ENCODE results near the gene RNF43.
"Not testable (repeated sequence)": the region's sequence is repeated elsewhere in the genome, so short reads cannot be mapped to it uniquely, and the experiment has no call there.

The RNF43 gene

GRCh38 chr17:58398574-58399266 is 18.6 kb downstream of the RNF43 start:
- H3K79me2 ChIP-seq (ENCODE audit: insufficient read depth, low read length) = no peaks in the 10 kb centered on the region
- H3K9me2 ChIP-seq (ENCODE audit: low read depth, low read length) = no peaks in the 10 kb centered on the region
- H3K9me3 ChIP-seq (ENCODE audit: low read length) = no peaks in the 10 kb centered on the region
- no peaks in the 10 kb centered on the region for H4K20me1 ChIP-seq (ENCODE audit: insufficient read depth, low read length)
- no peak overlapping the region for H3K9ac ChIP-seq (ENCODE audit: low read length)
- H3K27ac ChIP-seq (ENCODE audit: low read depth, low read length, poor library complexity, severe bottlenecking) = no peak overlapping the region
- no peak overlapping the region for H3K4me2 ChIP-seq (ENCODE audit: low read length)
- H3F3A ChIP-seq (ENCODE audit: insufficient read depth, low read length) = no peaks in the 10 kb centered on the region
- no peaks in the 10 kb centered on the region for H3K36me3 ChIP-seq (ENCODE audit: insufficient read depth, low read length)
- H3K4me1 ChIP-seq (ENCODE audit: insufficient read depth, low read length, severe bottlenecking) = no peaks in the 10 kb centered on the region
- H3K4me3 ChIP-seq (ENCODE audit: low read depth, low read length, poor library complexity, severe bottlenecking) = no peak overlapping the region
- no peaks in the 10 kb centered on the region for H3K27me3 ChIP-seq (ENCODE audit: insufficient read depth, low read length)
- H2AFZ ChIP-seq (ENCODE audit: low read length) = no peak overlapping the region
- TF ChIP-seq EZH2 (IDR thresholded peaks at IDR 0.05; ENCODE audit: borderline replicate concordance, low read length) = no peak
- TF ChIP-seq CTCF (IDR thresholded peaks at IDR 0.05; ENCODE audit: low read length) = no peak

- H3K9me3 ChIP-seq (ENCODE audit: low read length); H3K9me2 ChIP-seq (ENCODE audit: low read depth, low read length); H3K4me3 ChIP-seq (ENCODE audit: low read depth, low read length, poor library complexity, severe bottlenecking); H2AFZ ChIP-seq (ENCODE audit: low read length); H3K27me3 ChIP-seq (ENCODE audit: insufficient read depth, low read length); H3K9ac ChIP-seq (ENCODE audit: low read length); H3K36me3 ChIP-seq (ENCODE audit: insufficient read depth, low read length); H3K4me1 ChIP-seq (ENCODE audit: insufficient read depth, low read length, severe bottlenecking); H3K79me2 ChIP-seq (ENCODE audit: insufficient read depth, low read length); H3K27ac ChIP-seq (ENCODE audit: low read depth, low read length, poor library complexity, severe bottlenecking); H3F3A ChIP-seq (ENCODE audit: insufficient read depth, low read length); H4K20me1 ChIP-seq (ENCODE audit: insufficient read depth, low read length); H3K4me2 ChIP-seq (ENCODE audit: low read length): not testable (repeated sequence)
Measured at GRCh38 chr17:58397421-58397820, 19.9 kb downstream of the RNF43 start.

- Histone ChIP-seq H3F3A (ENCODE audit: insufficient read depth, low read length) (no peaks in the 10 kb centered on the region), H3K4me2 (ENCODE audit: low read length) (no peak overlapping the region), H3K79me2 (ENCODE audit: insufficient read depth, low read length) (no peaks in the 10 kb centered on the region), H3K27ac (ENCODE audit: low read depth, low read length, poor library complexity, severe bottlenecking) (no peak overlapping the region), H3K36me3 (ENCODE audit: insufficient read depth, low read length) (no peaks in the 10 kb centered on the region), H2AFZ (ENCODE audit: low read length) (no peak overlapping the region), H3K9ac (ENCODE audit: low read length) (no peak overlapping the region), H3K4me1 (ENCODE audit: insufficient read depth, low read length, severe bottlenecking) (peaks cover 6% of the 10 kb centered on the region), H3K9me2 (ENCODE audit: low read depth, low read length) (no peaks in the 10 kb centered on the region), H3K4me3 (ENCODE audit: low read depth, low read length, poor library complexity, severe bottlenecking) (no peak overlapping the region), H4K20me1 (ENCODE audit: insufficient read depth, low read length) (no peaks in the 10 kb centered on the region), H3K9me3 (ENCODE audit: low read length) (no peaks in the 10 kb centered on the region), H3K27me3 (ENCODE audit: insufficient read depth, low read length) (no peaks in the 10 kb centered on the region)
- TF ChIP-seq CTCF (IDR thresholded peaks at IDR 0.05; ENCODE audit: low read length) (no peak), EZH2 (IDR thresholded peaks at IDR 0.05; ENCODE audit: borderline replicate concordance, low read length) (no peak)
Measured at GRCh38 chr17:58396173-58396572, 21.2 kb downstream of the RNF43 start.
